ENCODE results near the gene FBXO21. TPM values are rescaled to one million over a fixed set of nuclear protein-coding genes. Genes with fewer than 3 reads are reported as not detected.

Gene FBXO21
- total and polyA plus RNA-seq, 2 of the 4 experiments (the other 2 are of a cell fraction), result 43.6 to 56.6 TPM

DNA sequence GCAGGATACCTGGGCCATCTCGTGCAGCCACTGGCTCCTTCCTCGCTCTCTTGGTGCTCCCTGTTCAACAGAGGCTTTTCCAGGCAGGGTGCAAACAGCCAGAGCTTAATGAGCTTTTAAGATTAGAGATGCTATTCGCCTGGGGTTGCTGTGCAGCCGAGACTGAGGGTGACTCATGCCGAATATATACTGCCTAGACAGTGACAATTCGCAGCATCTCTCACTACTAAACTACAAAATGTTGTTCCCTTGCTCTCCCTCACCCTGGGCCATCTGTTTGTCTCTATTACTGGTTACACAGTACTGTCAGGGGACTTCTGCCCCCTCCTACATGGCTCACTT, 65.0 kb downstream of the FBXO21 start:
- 10% methylated on average over 2 of the region's 6 CpGs; no CpG with 5 or more reads in 1 of the 2 experiments for WGBS, 2 experiments (ENCODE audit: extremely low coverage in 2 of 2, insufficient read length in 1 of 2)
- ChIA-PET CTCF (no interaction called here), POLR2A (ENCODE audit: unreplicated experiment) (no interaction called here)
- Histone ChIP-seq H2BK5ac (ENCODE audit: low read depth, low read length, poor library complexity, severe bottlenecking) (no peak overlapping the region), H3K56ac (ENCODE audit: extremely low read depth, insufficient read depth, low read length) (no peak overlapping the region), H4K20me1 (ENCODE audit: insufficient read depth, low read length) (peaks cover 3% of the 10 kb centered on the region; the same call in 1 of the 2 replicates), H3K4me3 (ENCODE audit: insufficient read depth, low read depth, low read length) (no peak overlapping the region), H2AK5ac (ENCODE audit: low read depth, low read length) (no peak overlapping the region), H2BK15ac (ENCODE audit: low read depth, low read length) (no peak overlapping the region), H3K18ac (ENCODE audit: low read depth, low read length) (no peak overlapping the region), H3K9me1 (ENCODE audit: insufficient read depth, low read length) (peaks cover 7% of the 10 kb centered on the region), H3K79me1 (ENCODE audit: low read depth in 1 of 2, low read length in 2 of 2) (no peaks in the 10 kb centered on the region), H3K14ac (replicated peaks; ENCODE audit: low read depth, low read length) (no peak overlapping the region), H3K9ac (ENCODE audit: low read depth, low read length) (no peak overlapping the region), H2BK20ac (ENCODE audit: low read depth, low read length) (no peak overlapping the region), H4K8ac (ENCODE audit: low read depth in 2 of 2, low read length in 2 of 2) (no peak overlapping the region), H2BK120ac (ENCODE audit: low read depth, low read length) (no peak overlapping the region), H3K4me2 (ENCODE audit: low read depth, low read length) (no peak overlapping the region), H4K91ac (ENCODE audit: insufficient read depth, low read depth, low read length) (no peak overlapping the region), H3K27me3 (ENCODE audit: control insufficient read depth, insufficient read depth, low read length) (peaks cover 4% of the 10 kb centered on the region; the same call in 1 of the 2 replicates), H3K9me3 (ENCODE audit: control insufficient read depth, insufficient read depth, low read length) (no peaks in the 10 kb centered on the region), H3K4ac (ENCODE audit: low read depth, low read length) (no peak overlapping the region), H3K4me1 (ENCODE audit: control insufficient read depth, insufficient read depth, low read length) (0 out of 2 replicates have a peak, but pooled peaks cover 2% of the 10 kb centered on the region), H3K23ac (ENCODE audit: low read depth, low read length) (no peak overlapping the region), H3K27ac (ENCODE audit: insufficient read depth, low read length) (no peak overlapping the region), H3K36me3 (ENCODE audit: control insufficient read depth, insufficient read depth, low read length) (no peaks in the 10 kb centered on the region), H2AFZ (replicated peaks; ENCODE audit: low read length, poor library complexity) (no peak overlapping the region), H4K5ac (ENCODE audit: low read depth, low read length) (no peak overlapping the region), H2AK9ac (replicated peaks; ENCODE audit: low read depth, low read length, poor library complexity) (peak overlapping the region; percentile 79)
- ATAC-seq (ENCODE audit: low read depth) (peak; percentile 83), DNase-seq (peak; percentile 24)
- dilution Hi-C loops (cut with HindIII; ENCODE audit: low sequenced_read_pairs, unreplicated experiment), result no loop called here
- in situ Hi-C loops (cut with MboI; ENCODE audit: low sequenced_read_pairs), result no loop called here
- intact Hi-C loops (cut with micrococcal nuclease), result no loop called here
- no peak for TF ChIP-seq SMC3 (IDR thresholded peaks at IDR 0.05; ENCODE audit: low read depth, low read length)
- no peak for TF ChIP-seq MAZ (IDR thresholded peaks at IDR 0.05; ENCODE audit: borderline replicate concordance, low read depth, low read length)
- no peak for TF ChIP-seq MXI1 (IDR thresholded peaks at IDR 0.05; ENCODE audit: borderline replicate concordance, low read depth, low read length)
- no peak for TF ChIP-seq BHLHE40 (IDR thresholded peaks at IDR 0.05; ENCODE audit: low read depth, low read length)
- no peak for TF ChIP-seq FOS (IDR thresholded peaks at IDR 0.05; ENCODE audit: low read depth, low read length)
- no peak for TF ChIP-seq CHD1 (IDR thresholded peaks at IDR 0.05; ENCODE audit: low read depth, low read length)
- TF ChIP-seq RFX5 (IDR thresholded peaks at IDR 0.05; ENCODE audit: low read depth, low read length), result no peak
- no peak for TF ChIP-seq POLR2A (IDR thresholded peaks at IDR 0.05; ENCODE audit: low read depth, low read length)
- TF ChIP-seq CEBPB (IDR thresholded peaks at IDR 0.05; ENCODE audit: low read depth, low read length), result no peak
- TF ChIP-seq, protein P1, sequence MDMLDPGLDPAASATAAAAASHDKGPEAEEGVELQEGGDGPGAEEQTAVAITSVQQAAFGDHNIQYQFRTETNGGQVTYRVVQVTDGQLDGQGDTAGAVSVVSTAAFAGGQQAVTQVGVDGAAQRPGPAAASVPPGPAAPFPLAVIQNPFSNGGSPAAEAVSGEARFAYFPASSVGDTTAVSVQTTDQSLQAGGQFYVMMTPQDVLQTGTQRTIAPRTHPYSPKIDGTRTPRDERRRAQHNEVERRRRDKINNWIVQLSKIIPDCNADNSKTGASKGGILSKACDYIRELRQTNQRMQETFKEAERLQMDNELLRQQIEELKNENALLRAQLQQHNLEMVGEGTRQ (IDR thresholded peaks at IDR 0.05; ENCODE audit: low read depth, low read length), result no peak
- TF ChIP-seq MAFK (IDR thresholded peaks at IDR 0.05; ENCODE audit: low read depth, low read length), result no peak
- no peak for TF ChIP-seq NFE2L2 (IDR thresholded peaks at IDR 0.05; ENCODE audit: low read depth, low read length)
- no peak for TF ChIP-seq RAD21 (IDR thresholded peaks at IDR 0.05; ENCODE audit: low read length)
- TF ChIP-seq, protein P2, sequence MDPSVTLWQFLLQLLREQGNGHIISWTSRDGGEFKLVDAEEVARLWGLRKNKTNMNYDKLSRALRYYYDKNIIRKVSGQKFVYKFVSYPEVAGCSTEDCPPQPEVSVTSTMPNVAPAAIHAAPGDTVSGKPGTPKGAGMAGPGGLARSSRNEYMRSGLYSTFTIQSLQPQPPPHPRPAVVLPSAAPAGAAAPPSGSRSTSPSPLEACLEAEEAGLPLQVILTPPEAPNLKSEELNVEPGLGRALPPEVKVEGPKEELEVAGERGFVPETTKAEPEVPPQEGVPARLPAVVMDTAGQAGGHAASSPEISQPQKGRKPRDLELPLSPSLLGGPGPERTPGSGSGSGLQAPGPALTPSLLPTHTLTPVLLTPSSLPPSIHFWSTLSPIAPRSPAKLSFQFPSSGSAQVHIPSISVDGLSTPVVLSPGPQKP (IDR thresholded peaks at IDR 0.05; ENCODE audit: borderline replicate concordance, low read depth, low read length), result no peak
- TF ChIP-seq, protein P3, sequence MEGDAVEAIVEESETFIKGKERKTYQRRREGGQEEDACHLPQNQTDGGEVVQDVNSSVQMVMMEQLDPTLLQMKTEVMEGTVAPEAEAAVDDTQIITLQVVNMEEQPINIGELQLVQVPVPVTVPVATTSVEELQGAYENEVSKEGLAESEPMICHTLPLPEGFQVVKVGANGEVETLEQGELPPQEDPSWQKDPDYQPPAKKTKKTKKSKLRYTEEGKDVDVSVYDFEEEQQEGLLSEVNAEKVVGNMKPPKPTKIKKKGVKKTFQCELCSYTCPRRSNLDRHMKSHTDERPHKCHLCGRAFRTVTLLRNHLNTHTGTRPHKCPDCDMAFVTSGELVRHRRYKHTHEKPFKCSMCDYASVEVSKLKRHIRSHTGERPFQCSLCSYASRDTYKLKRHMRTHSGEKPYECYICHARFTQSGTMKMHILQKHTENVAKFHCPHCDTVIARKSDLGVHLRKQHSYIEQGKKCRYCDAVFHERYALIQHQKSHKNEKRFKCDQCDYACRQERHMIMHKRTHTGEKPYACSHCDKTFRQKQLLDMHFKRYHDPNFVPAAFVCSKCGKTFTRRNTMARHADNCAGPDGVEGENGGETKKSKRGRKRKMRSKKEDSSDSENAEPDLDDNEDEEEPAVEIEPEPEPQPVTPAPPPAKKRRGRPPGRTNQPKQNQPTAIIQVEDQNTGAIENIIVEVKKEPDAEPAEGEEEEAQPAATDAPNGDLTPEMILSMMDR (conservative IDR thresholded peaks at IDR 0.05; ENCODE audit: low read depth, low read length), result no peak
- no TSS peak for BruUV-seq (replicated peaks)
